H1 (cell line): ENCODE measurements around the gene GRAMD2A. TPM values are rescaled to one million over a fixed set of nuclear protein-coding genes. Genes with fewer than 3 reads are reported as not detected.

Experiments
- CTCF ChIA-PET: fragments of 300-600 bp; sonication (Branson Sonifier 250); formaldehyde crosslinking; loops from one replicate; lab custom pipeline; 2021; ENCODE audit not compliant: partially characterized antibody; lab: Charles Lee
- POLR2A ChIA-PET: fragments of 300-600 bp; sonication (Branson Sonifier 250); formaldehyde crosslinking; loops from one replicate; lab custom pipeline; 2021; ENCODE audit warnings: inconsistent platforms; ENCODE audit not compliant: partially characterized antibody; lab: Charles Lee
- DNase-seq, 2 experiments: peaks; one replicate each; pipeline versions ENCODE4 v3.0.0 to v3.0.0-alpha.2; 2010 to 2022; ENCODE audit warnings: low spot score in 2 of 2, low read depth in 1 of 2, mixed read lengths in 1 of 2
- FAIRE-seq: peaks from 2 replicates; lab custom pipeline; 2011; peaks lifted over from hg19 to GRCh38; lab: Jason Lieb, UNC
- H2AFZ ChIP-seq: 2 replicates; pipeline ENCODE4 v1.8.1; 2012; ENCODE audit warnings: low read length, inconsistent platforms
- H2AK5ac ChIP-seq: 2 replicates; pipeline ENCODE4 v1.6.1; 2013; ENCODE audit warnings: low read depth, low read length
- H2BK120ac ChIP-seq: replicated peaks from 2 replicates; pipeline ENCODE3; 2013; ENCODE audit warnings: low read depth, low read length, inconsistent platforms
- H2BK12ac ChIP-seq: 2 replicates; pipeline ENCODE4 v1.6.1; 2013; ENCODE audit warnings: low read depth, low read length
- H2BK15ac ChIP-seq: 2 replicates; pipeline ENCODE4 v1.6.1; 2013; ENCODE audit warnings: low read length
- H2BK20ac ChIP-seq: 2 replicates; pipeline ENCODE4 v1.6.1; 2013; ENCODE audit warnings: low read length
- H2BK5ac ChIP-seq: 2 replicates; pipeline ENCODE4 v1.6.1; 2013; ENCODE audit warnings: low read depth, low read length
- H3K14ac ChIP-seq: 2 replicates; pipeline ENCODE4 v1.6.1; 2013; ENCODE audit warnings: inconsistent platforms; ENCODE audit not compliant: insufficient read length
- H3K18ac ChIP-seq: 2 replicates; pipeline ENCODE4 v1.6.1; 2013; ENCODE audit warnings: low read length; ENCODE audit errors: extremely low read depth
- H3K23ac ChIP-seq: 2 replicates; pipeline ENCODE4 v1.6.1; 2013; ENCODE audit warnings: inconsistent platforms; ENCODE audit not compliant: insufficient read length
- H3K23me2 ChIP-seq: 2 replicates; pipeline ENCODE4 v1.6.1; 2013; ENCODE audit warnings: low read depth, low read length
- H3K27ac ChIP-seq: 2 replicates; pipeline ENCODE4 v1.6.1; 2011; ENCODE audit warnings: low read depth, low read length, inconsistent platforms
- H3K27me3 ChIP-seq, 4 experiments: replicated peaks in 1 of 4; 1 replicate in 1 of 4; 2 replicates in 3 of 4; pipeline versions ENCODE4 v1.6.1 to v1.8.1; 2011 to 2013; ENCODE audit warnings: low read length in 3 of 4, mild to moderate bottlenecking in 3 of 4, inconsistent platforms in 2 of 4, mixed read lengths in 2 of 4, moderate library complexity in 1 of 4; ENCODE audit not compliant: control insufficient read depth in 3 of 4, insufficient read depth in 3 of 4; ENCODE audit errors: extremely low read depth in 1 of 4
- H3K36me3 ChIP-seq, 4 experiments: 2 replicates each; pipeline versions ENCODE4 v1.6.1 to v1.8.1; 2011 to 2013; ENCODE audit warnings: mild to moderate bottlenecking in 4 of 4, low read length in 3 of 4, moderate library complexity in 2 of 4, control low read depth in 1 of 4, inconsistent platforms in 1 of 4; ENCODE audit not compliant: insufficient read depth in 4 of 4, control insufficient read depth in 2 of 4
- H3K4ac ChIP-seq: replicated peaks from 2 replicates; pipeline ENCODE3; 2013; ENCODE audit warnings: low read length, low read depth, mixed read lengths, inconsistent platforms; ENCODE audit not compliant: insufficient read length
- H3K4me1 ChIP-seq, 4 experiments: replicated peaks in 1 of 4; 1 replicate in 1 of 4; 2 replicates in 3 of 4; pipeline versions ENCODE4 v1.6.1 to v1.8.1; 2011 to 2013; ENCODE audit warnings: low read length in 3 of 4, inconsistent platforms in 2 of 4, mixed read lengths in 1 of 4; ENCODE audit not compliant: insufficient read depth in 4 of 4, control insufficient read depth in 3 of 4
- H3K4me2 ChIP-seq, 2 experiments: 2 replicates each; pipeline versions ENCODE4 v1.6.1 to v1.8.1; 2011 to 2013; ENCODE audit warnings: low read depth in 2 of 2, low read length in 2 of 2, control low read depth in 1 of 2, inconsistent platforms in 1 of 2, mild to moderate bottlenecking in 1 of 2; ENCODE audit not compliant: insufficient read depth in 1 of 2
- H3K4me3 ChIP-seq, 4 experiments: fragments of 200-600, 300-600 bp in 1 of 4; sonication (generic), shearing (Covaris generic), sonication (Bioruptor Twin) in 1 of 4; 2 replicates each; pipeline versions ENCODE4 v1.5.1 to v1.8.1; 2011 to 2016; ENCODE audit warnings: low read length in 4 of 4, low read depth in 3 of 4, control low read depth in 2 of 4, inconsistent platforms in 2 of 4, mild to moderate bottlenecking in 2 of 4, mixed read lengths in 1 of 4, moderate library complexity in 1 of 4; ENCODE audit not compliant: insufficient read depth in 2 of 4; ENCODE audit errors: extremely low read depth in 1 of 4
- H3K56ac ChIP-seq: replicated peaks from 2 replicates; pipeline ENCODE3; 2013; ENCODE audit warnings: low read depth, mild to moderate bottlenecking, mixed read lengths, low read length, inconsistent platforms; ENCODE audit not compliant: insufficient read length
- H3K79me1 ChIP-seq: 2 replicates; pipeline ENCODE4 v1.6.1; 2013; ENCODE audit warnings: low read depth, low read length, control low read depth
- H3K79me2 ChIP-seq, 2 experiments: 2 replicates each; pipeline versions ENCODE4 v1.6.1 to v1.8.1; 2012 to 2013; ENCODE audit warnings: low read length in 2 of 2, mild to moderate bottlenecking in 2 of 2, inconsistent platforms in 1 of 2; ENCODE audit not compliant: insufficient read depth in 2 of 2, control insufficient read depth in 1 of 2
- H3K9ac ChIP-seq, 4 experiments: replicated peaks in 1 of 4; 1 replicate in 1 of 4; 2 replicates in 3 of 4; pipeline versions ENCODE4 v1.6.1 to v1.8.1; 2011 to 2013; ENCODE audit warnings: low read depth in 3 of 4, low read length in 3 of 4, control low read depth in 2 of 4, mild to moderate bottlenecking in 2 of 4, moderate library complexity in 2 of 4, inconsistent platforms in 1 of 4; ENCODE audit errors: extremely low read depth in 1 of 4
- H3K9me3 ChIP-seq, 2 experiments: 2 replicates each; pipeline versions ENCODE4 v1.6.1 to v1.8.1; 2012 to 2013; ENCODE audit warnings: mild to moderate bottlenecking in 2 of 2, moderate library complexity in 2 of 2, control low read depth in 1 of 2, inconsistent platforms in 1 of 2, low read depth in 1 of 2, low read length in 1 of 2, mixed read lengths in 1 of 2; ENCODE audit not compliant: insufficient read depth in 2 of 2
- H4K20me1 ChIP-seq, 2 experiments: replicated peaks in 1 of 2; 2 replicates each; pipeline versions ENCODE3 to v1.8.1; 2011 to 2013; ENCODE audit warnings: inconsistent platforms in 2 of 2, low read length in 2 of 2, mild to moderate bottlenecking in 1 of 2; ENCODE audit not compliant: insufficient read depth in 2 of 2, control insufficient read depth in 1 of 2
- H4K5ac ChIP-seq: 2 replicates; pipeline ENCODE4 v1.6.1; 2013; ENCODE audit warnings: low read length, low read depth, mixed read lengths, inconsistent platforms; ENCODE audit not compliant: insufficient read length
- H4K8ac ChIP-seq: 2 replicates; pipeline ENCODE4 v1.8.0; 2013; ENCODE audit warnings: mild to moderate bottlenecking, moderate library complexity, low read length, inconsistent platforms; ENCODE audit not compliant: insufficient read depth; ENCODE audit errors: extremely low read depth
- H4K91ac ChIP-seq: replicated peaks from 2 replicates; pipeline ENCODE3; 2013; ENCODE audit warnings: low read length, mixed read lengths, inconsistent platforms; ENCODE audit not compliant: insufficient read length
- CBX8 ChIP-seq: fragments of 300-800, 300-1000 bp; sonication (generic); IDR thresholded peaks from 2 replicates; pipeline ENCODE4 v1.7.1; 2016; ENCODE audit warnings: low read depth, low read length, borderline replicate concordance
- CHD1 ChIP-seq: IDR thresholded peaks from 2 replicates; pipeline ENCODE4 v1.6.1; 2012; ENCODE audit warnings: low read depth, low read length, improper control_type of control experiment
- HDAC2 ChIP-seq, 2 experiments: fragments of 300-600 bp in 1 of 2; sonication (generic) in 1 of 2; IDR thresholded peaks; 2 replicates each; pipeline ENCODE4 v1.6.1; 2011 to 2012; ENCODE audit warnings: low read depth in 2 of 2, low read length in 2 of 2, mild to moderate bottlenecking in 2 of 2, moderate library complexity in 2 of 2, borderline replicate concordance in 1 of 2, inconsistent platforms in 1 of 2
- PHF8 ChIP-seq: fragments of 200-600 bp; sonication (generic); conservative IDR thresholded peaks from 2 replicates; pipeline ENCODE4 v1.7.1; 2012; ENCODE audit warnings: low read depth, mild to moderate bottlenecking, inconsistent platforms, low read length, moderate library complexity
- WGBS, 2 experiments: shearing (Covaris generic) in 1 of 2; methylation state at CpG; one replicate each; pipeline versions ENCODE4 v1.1.6 to v1.1.7; 2013 to 2015; ENCODE audit warnings: low lambda C conversion rate in 2 of 2, mixed read lengths in 2 of 2, inconsistent platforms in 1 of 2, low coverage in 1 of 2, missing lambda C conversion rate in 1 of 2; ENCODE audit not compliant: insufficient replicate concordance in 2 of 2, insufficient coverage in 1 of 2, insufficient read length in 1 of 2; ENCODE audit errors: extremely low coverage in 1 of 2, missing lambda C conversion rate in 1 of 2; 5-methylcytosine and 5-hydroxymethylcytosine counted together
- polyA plus RNA-seq, 7 experiments: library from polyadenylated mRNA; depleted of rRNA in 3 of 7; stranded (reverse) in 5 of 7; unstranded in 2 of 7; fragments of >200 nt in 5 of 7; fragments of 200-250 nt in 2 of 7; gene quantifications; 1 replicate in 5 of 7; 2 replicates in 1 of 7; 4 replicates in 1 of 7; pipeline versions ENCODE4 v1.2.1 to v1.2.3, GENCODE V29; 2011 to 2013; ENCODE audit warnings: missing spikeins in 2 of 7, mixed read lengths in 2 of 7
- total RNA-seq: library from RNA; stranded (reverse); fragmentation: NEBNext Ultra II Directional; extraction: Animal tissue kit (Norgen Biotek cat#: 25700); gene quantifications from 2 replicates; pipeline ENCODE4 v1.2.1, GENCODE V29; 2021
- TF ChIP-seq, protein P1 (sequence below): IDR thresholded peaks from 2 replicates; pipeline ENCODE4 v1.6.1; 2012; ENCODE audit warnings: inconsistent platforms
- TF ChIP-seq, protein P2 (sequence below): IDR thresholded peaks from 2 replicates; pipeline ENCODE4 v1.6.1; 2012; ENCODE audit warnings: low read length, inconsistent platforms
- TF ChIP-seq, protein P3 (sequence below): IDR thresholded peaks from 2 replicates; pipeline ENCODE4 v1.6.1; 2011; ENCODE audit warnings: low read length, improper control_type of control experiment

Gene GRAMD2A
- total and polyA plus RNA-seq, 2 of the 8 experiments (the other 6 are each of a cell fraction or from before 2014, with no cell fraction given): 0.57 to 1.5 TPM

DNA sequence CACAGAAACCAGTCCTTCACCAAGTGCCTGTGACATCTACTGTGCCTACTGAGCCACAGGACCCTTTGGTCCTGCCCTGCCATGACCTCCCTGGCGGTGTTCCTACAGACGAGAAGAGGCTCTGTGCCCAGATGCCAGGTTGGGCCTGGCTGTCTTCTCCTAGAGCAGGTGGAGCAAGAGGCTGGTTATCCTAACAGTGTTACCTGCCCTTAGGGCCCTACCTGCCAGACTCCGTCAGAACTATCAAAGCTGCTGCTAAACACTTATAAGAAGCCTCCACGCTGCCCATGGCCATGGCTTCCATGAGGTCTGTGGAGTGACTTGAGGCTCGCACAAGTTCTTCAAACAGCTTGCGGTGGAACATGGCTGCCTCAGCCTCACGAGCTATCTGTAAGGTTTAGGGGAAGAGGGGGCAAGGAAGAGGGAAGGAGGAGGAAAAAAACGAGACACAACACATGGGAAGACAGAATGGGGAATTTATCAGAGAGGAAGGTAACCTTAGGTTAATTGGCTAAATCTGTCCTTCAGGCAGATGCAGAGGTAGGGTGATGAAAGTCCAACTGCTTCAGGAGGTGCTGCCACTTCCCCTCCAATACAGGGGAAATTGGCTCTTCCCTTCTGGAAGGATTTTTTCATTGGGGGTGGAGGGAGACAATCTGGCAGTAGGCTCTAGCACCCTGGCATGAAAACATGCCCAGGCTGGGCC lies 5.4 kb upstream of the GRAMD2A start:
- no peak overlapping the region for H3K27ac ChIP-seq
- H3K23me2 ChIP-seq: peaks cover 2% of the 10 kb centered on the region; the same call in 1 of the 2 replicates
- H3K4me1 ChIP-seq: peaks cover 0 to 3% (median under 1%) of the 10 kb centered on the region in 4 experiments; a peak in 2 of 7 replicates
- peaks cover 0 to 2% (median under 1%) of the 10 kb centered on the region in 4 experiments; a peak in 3 of 7 replicates for H3K27me3 ChIP-seq
- H2BK12ac ChIP-seq: no peak overlapping the region
- H2BK5ac ChIP-seq: no peak overlapping the region
- H3K9ac ChIP-seq: no peak overlapping the region
- no peak overlapping the region for H3K4me3 ChIP-seq
- peaks cover 63 to 91% (median 86%) of the 10 kb centered on the region in 4 experiments for H3K36me3 ChIP-seq
- no peak overlapping the region for H3K23ac ChIP-seq
- H3K56ac ChIP-seq: no peak overlapping the region
- WGBS, 2 experiments: 94% methylated on average over 8 of the region's 8 CpGs; no CpG with 5 or more reads in 1 of the 2 experiments
- no peaks in the 10 kb centered on the region; a peak in 1 of 4 replicates for H3K79me2 ChIP-seq
- H3K79me1 ChIP-seq: peaks cover 5% of the 10 kb centered on the region; the same call in 1 of the 2 replicates
- H3K18ac ChIP-seq: no peak overlapping the region
- no peak overlapping the region for H3K4me2 ChIP-seq
- no peak overlapping the region for H2BK15ac ChIP-seq
- no peak overlapping the region for H2BK20ac ChIP-seq
- ChIA-PET CTCF (interaction anchor here (0.6 to 1.1 kb wide), 4 partner anchors 16 to 242 kb away, joined by 3 to 5 read pairs (median 3); no protein-coding TSS in a partner anchor), POLR2A (interaction anchor here (1.0 to 1.4 kb wide), 3 partner anchors 17 to 29 kb away, joined by 3 to 5 read pairs (median 5); partner anchors contain the start of gene PKM)
- H4K20me1 ChIP-seq: peaks cover 28 to 37% of the 10 kb centered on the region in 2 experiments
- H2AK5ac ChIP-seq: no peak overlapping the region
- DNase-seq (no peak), FAIRE-seq (no peak)
- H3K14ac ChIP-seq: no peak overlapping the region
- H3K9me3 ChIP-seq: no peaks in the 10 kb centered on the region
- no peak overlapping the region for H4K91ac ChIP-seq
- no peak overlapping the region for H2AFZ ChIP-seq
- H3K4ac ChIP-seq: no peak overlapping the region
- no peak overlapping the region for H4K5ac ChIP-seq
- H4K8ac ChIP-seq: no peak overlapping the region
- no peak overlapping the region for H2BK120ac ChIP-seq
- TF ChIP-seq CBX8 (no peak), PHF8 (no peak), CHD1 (no peak), HDAC2 (IDR thresholded peaks at IDR 0.05; ENCODE audit: borderline replicate concordance in 1 of 2, low read depth in 2 of 2, low read length in 2 of 2) (no peak)
- TF ChIP-seq, protein P1, sequence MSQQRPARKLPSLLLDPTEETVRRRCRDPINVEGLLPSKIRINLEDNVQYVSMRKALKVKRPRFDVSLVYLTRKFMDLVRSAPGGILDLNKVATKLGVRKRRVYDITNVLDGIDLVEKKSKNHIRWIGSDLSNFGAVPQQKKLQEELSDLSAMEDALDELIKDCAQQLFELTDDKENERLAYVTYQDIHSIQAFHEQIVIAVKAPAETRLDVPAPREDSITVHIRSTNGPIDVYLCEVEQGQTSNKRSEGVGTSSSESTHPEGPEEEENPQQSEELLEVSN: no peak
- TF ChIP-seq, protein P2, sequence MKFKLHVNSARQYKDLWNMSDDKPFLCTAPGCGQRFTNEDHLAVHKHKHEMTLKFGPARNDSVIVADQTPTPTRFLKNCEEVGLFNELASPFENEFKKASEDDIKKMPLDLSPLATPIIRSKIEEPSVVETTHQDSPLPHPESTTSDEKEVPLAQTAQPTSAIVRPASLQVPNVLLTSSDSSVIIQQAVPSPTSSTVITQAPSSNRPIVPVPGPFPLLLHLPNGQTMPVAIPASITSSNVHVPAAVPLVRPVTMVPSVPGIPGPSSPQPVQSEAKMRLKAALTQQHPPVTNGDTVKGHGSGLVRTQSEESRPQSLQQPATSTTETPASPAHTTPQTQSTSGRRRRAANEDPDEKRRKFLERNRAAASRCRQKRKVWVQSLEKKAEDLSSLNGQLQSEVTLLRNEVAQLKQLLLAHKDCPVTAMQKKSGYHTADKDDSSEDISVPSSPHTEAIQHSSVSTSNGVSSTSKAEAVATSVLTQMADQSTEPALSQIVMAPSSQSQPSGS: no peak
- TF ChIP-seq, protein P3, sequence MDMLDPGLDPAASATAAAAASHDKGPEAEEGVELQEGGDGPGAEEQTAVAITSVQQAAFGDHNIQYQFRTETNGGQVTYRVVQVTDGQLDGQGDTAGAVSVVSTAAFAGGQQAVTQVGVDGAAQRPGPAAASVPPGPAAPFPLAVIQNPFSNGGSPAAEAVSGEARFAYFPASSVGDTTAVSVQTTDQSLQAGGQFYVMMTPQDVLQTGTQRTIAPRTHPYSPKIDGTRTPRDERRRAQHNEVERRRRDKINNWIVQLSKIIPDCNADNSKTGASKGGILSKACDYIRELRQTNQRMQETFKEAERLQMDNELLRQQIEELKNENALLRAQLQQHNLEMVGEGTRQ: no peak
